ENCODE measurements around the gene PLEKHH3.

The PLEKHH3 gene

GRCh38 chr17:42679492-42680330 is 2.9 kb upstream of the PLEKHH3 start:
- no peak for TF ChIP-seq CTCF (IDR thresholded peaks at IDR 0.05)

GRCh38 chr17:42678951-42679491 is 2.2 kb upstream of the PLEKHH3 start:
- no peak for TF ChIP-seq CTCF (IDR thresholded peaks at IDR 0.05)

GRCh38 chr17:42677921-42678781 is 1.4 kb upstream of the PLEKHH3 start:
- no peak for TF ChIP-seq CTCF (IDR thresholded peaks at IDR 0.05)

- no peak for TF ChIP-seq CTCF (IDR thresholded peaks at IDR 0.05)
Observed at GRCh38 chr17:42677012-42677857, 441 bp upstream of the PLEKHH3 start.

GRCh38 chr17:42675965-42676423 is 800 bp downstream of the PLEKHH3 start:
- TF ChIP-seq CTCF (IDR thresholded peaks at IDR 0.05): no peak

- no peak for TF ChIP-seq CTCF (IDR thresholded peaks at IDR 0.05)
Observed at GRCh38 chr17:42675348-42675964, 1.3 kb downstream of the PLEKHH3 start.

All from LNCAP (cell line).